SK-N-MC (cell line): ENCODE results near the gene VRK2.

Source experiments
- EZH2 ChIP-seq: fragments of 200-600 bp; sonication (generic); IDR thresholded peaks from one replicate; pipeline ENCODE4 v1.6.1; 2017; ENCODE audit warnings: antibody characterized with exemption
- FOXP2 ChIP-seq: optimal IDR thresholded peaks from 2 replicates; pipeline ENCODE3; 2011; ENCODE audit warnings: mild to moderate bottlenecking, moderate library complexity; ENCODE audit not compliant: insufficient read depth; ENCODE audit errors: extremely low read length, control extremely low read depth
- POLR2AphosphoS5 ChIP-seq: IDR thresholded peaks from 2 replicates; pipeline ENCODE4 v1.6.1; 2012; ENCODE audit warnings: mild to moderate bottlenecking, low read depth, low read length, borderline replicate concordance

GRCh38 chr2:58110765-58111164 lies 64.2 kb downstream of the VRK2 start:
- no peak for TF ChIP-seq EZH2
- no peak for TF ChIP-seq POLR2AphosphoS5
- no peak for TF ChIP-seq FOXP2
